Activated CD8-positive, alpha-beta memory T cell treated with anti-CD3 and anti-CD28 coated beads, Interleukin-2, amount 10 ng/mL, durations not matched to agents 7 days and 5 days (primary cell): ENCODE data around the gene CACNA2D4. TPM values are rescaled to one million over a fixed set of nuclear protein-coding genes. Genes with fewer than 3 reads are reported as not detected.

Source experiments
- ATAC-seq: fragments of 150-1000 bp; cut with Tn5 transposase; one replicate; pipeline ENCODE4 v1.10.0; 2021; ENCODE audit warnings: moderate library complexity
- CTCF ChIA-PET: fragments of 350-600 bp; sonication (Branson Sonifier 250); formaldehyde crosslinking; loops from one replicate; lab custom pipeline; 2021; ENCODE audit warnings: antibody characterized with exemption; lab: Charles Lee
- DNase-seq: peaks from one replicate; pipeline ENCODE4 v3.0.0-alpha.2; 2020
- H3K27ac Mint-ChIP-seq: one replicate; pipeline ENCODE4 v1.8.0; 2021; ENCODE audit warnings: mild to moderate bottlenecking, mixed read lengths
- H3K27me3 Mint-ChIP-seq: one replicate; pipeline ENCODE4 v1.8.0; 2021; ENCODE audit warnings: mixed read lengths
- H3K36me3 Mint-ChIP-seq: one replicate; pipeline ENCODE4 v1.8.0; 2021; ENCODE audit warnings: mild to moderate bottlenecking, mixed read lengths
- H3K4me1 Mint-ChIP-seq: one replicate; pipeline ENCODE4 v1.8.0; 2021; ENCODE audit warnings: mixed read lengths
- H3K4me3 Mint-ChIP-seq: one replicate; pipeline ENCODE4 v1.8.0; 2021; ENCODE audit warnings: mild to moderate bottlenecking, moderate library complexity, mixed read lengths
- H3K9me3 Mint-ChIP-seq: one replicate; pipeline ENCODE4 v1.8.0; 2022; ENCODE audit warnings: low read depth, mixed read lengths
- total RNA-seq, 2 experiments: library from RNA; stranded (reverse); gene quantifications; one replicate each; pipeline ENCODE4 v1.2.3, GENCODE V29; 2021

The CACNA2D4 gene
- total RNA-seq, 2 experiments from 2014 or later, result 5.9 to 8.2 TPM

GRCh38 chr12:1920971-1921370, 2.5 kb upstream of the CACNA2D4 start:
- CTCF ChIA-PET, result interaction anchor here (0.6 to 2.4 kb wide), 3 partner anchors 19 to 130 kb away, joined by 3 to 12 read pairs (median 3); no protein-coding TSS in a partner anchor
- DNase-seq, result peak; percentile 34
- no peak for ATAC-seq
- H3K4me3 Mint-ChIP-seq, result no peak overlapping the region
- H3K27ac Mint-ChIP-seq, result no peak overlapping the region
- no peaks in the 10 kb centered on the region for H3K9me3 Mint-ChIP-seq
- H3K36me3 Mint-ChIP-seq, result no peaks in the 10 kb centered on the region
- peaks cover 15% of the 10 kb centered on the region for H3K27me3 Mint-ChIP-seq
- peaks cover 12% of the 10 kb centered on the region for H3K4me1 Mint-ChIP-seq

- H3K4me3 Mint-ChIP-seq, result no peak overlapping the region
- DNase-seq (peak; percentile 38), ATAC-seq (no peak)
- H3K9me3 Mint-ChIP-seq, result no peaks in the 10 kb centered on the region
- peaks cover 17% of the 10 kb centered on the region for H3K4me1 Mint-ChIP-seq
- CTCF ChIA-PET, result interaction anchor here (0.9 to 2.4 kb wide), 2 partner anchors 19 to 125 kb away, joined by 3 to 12 read pairs; no protein-coding TSS in a partner anchor
- H3K27ac Mint-ChIP-seq, result no peak overlapping the region
- H3K27me3 Mint-ChIP-seq, result peaks cover 15% of the 10 kb centered on the region
- H3K36me3 Mint-ChIP-seq, result no peaks in the 10 kb centered on the region
Observed at GRCh38 chr12:1920436-1920835, 2.0 kb upstream of the CACNA2D4 start.

GRCh38 chr12:1919763-1920162, 1.3 kb upstream of the CACNA2D4 start:
- H3K27me3 Mint-ChIP-seq, result peaks cover 15% of the 10 kb centered on the region
- H3K9me3 Mint-ChIP-seq, result no peaks in the 10 kb centered on the region
- CTCF ChIA-PET, result interaction anchor here (2.4 kb wide), 1 partner anchor 20 kb away, joined by 12 read pairs; no protein-coding TSS in a partner anchor
- no peak overlapping the region for H3K27ac Mint-ChIP-seq
- peaks cover 19% of the 10 kb centered on the region for H3K4me1 Mint-ChIP-seq
- no peak overlapping the region for H3K4me3 Mint-ChIP-seq
- no peaks in the 10 kb centered on the region for H3K36me3 Mint-ChIP-seq
- no peak for ATAC-seq
- DNase-seq, result no peak

- H3K9me3 Mint-ChIP-seq, result no peaks in the 10 kb centered on the region
- no peaks in the 10 kb centered on the region for H3K36me3 Mint-ChIP-seq
- peaks cover 17% of the 10 kb centered on the region for H3K4me1 Mint-ChIP-seq
- CTCF ChIA-PET, result no interaction called here
- H3K4me3 Mint-ChIP-seq, result no peak overlapping the region
- no peak overlapping the region for H3K27ac Mint-ChIP-seq
- H3K27me3 Mint-ChIP-seq, result peaks cover 15% of the 10 kb centered on the region
- DNase-seq (peak; percentile 39), ATAC-seq (no peak)
Observed at GRCh38 chr12:1919284-1919683, 832 bp upstream of the CACNA2D4 start.

- ATAC-seq (no peak), DNase-seq (peak; percentile 31)
- H3K36me3 Mint-ChIP-seq, result no peaks in the 10 kb centered on the region
- H3K27me3 Mint-ChIP-seq, result peaks cover 15% of the 10 kb centered on the region
- H3K9me3 Mint-ChIP-seq, result no peaks in the 10 kb centered on the region
- H3K4me3 Mint-ChIP-seq, result no peak overlapping the region
- no peak overlapping the region for H3K27ac Mint-ChIP-seq
- peaks cover 17% of the 10 kb centered on the region for H3K4me1 Mint-ChIP-seq
- CTCF ChIA-PET, result no interaction called here
Observed at GRCh38 chr12:1918884-1919236, 408 bp upstream of the CACNA2D4 start.

- no peak overlapping the region for H3K27ac Mint-ChIP-seq
- CTCF ChIA-PET, result no interaction called here
- peaks cover 17% of the 10 kb centered on the region for H3K4me1 Mint-ChIP-seq
- H3K9me3 Mint-ChIP-seq, result no peaks in the 10 kb centered on the region
- H3K4me3 Mint-ChIP-seq, result no peak overlapping the region
- H3K27me3 Mint-ChIP-seq, result peaks cover 15% of the 10 kb centered on the region
- DNase-seq (peak; percentile 34), ATAC-seq (no peak)
- no peaks in the 10 kb centered on the region for H3K36me3 Mint-ChIP-seq
Observed at GRCh38 chr12:1917172-1918070, 1.0 kb downstream of the CACNA2D4 start.

- no peak overlapping the region for H3K4me3 Mint-ChIP-seq
- peaks cover 15% of the 10 kb centered on the region for H3K27me3 Mint-ChIP-seq
- ATAC-seq (no peak), DNase-seq (peak; percentile 28)
- CTCF ChIA-PET, result interaction anchor here (1.0 to 1.8 kb wide), 5 partner anchors 23 to 126 kb away, joined by 3 to 7 read pairs (median 4); no protein-coding TSS in a partner anchor
- peaks cover 17% of the 10 kb centered on the region for H3K4me1 Mint-ChIP-seq
- no peaks in the 10 kb centered on the region for H3K36me3 Mint-ChIP-seq
- peak overlapping the region; percentile 77 for H3K27ac Mint-ChIP-seq
- H3K9me3 Mint-ChIP-seq, result no peaks in the 10 kb centered on the region
Observed at GRCh38 chr12:1916371-1917171, 1.9 kb downstream of the CACNA2D4 start.

- Mint-ChIP-seq H3K27me3 (peaks cover 6% of the 10 kb centered on the region), H3K4me3 (no peak overlapping the region), H3K36me3 (no peaks in the 10 kb centered on the region), H3K27ac (peak overlapping the region; percentile 77), H3K9me3 (no peaks in the 10 kb centered on the region), H3K4me1 (peaks cover 17% of the 10 kb centered on the region)
- DNase-seq (peak; percentile 79), ATAC-seq (peak; percentile 91)
- CTCF ChIA-PET, result interaction anchor here (1.0 to 1.8 kb wide), 5 partner anchors 24 to 124 kb away, joined by 3 to 7 read pairs (median 4); no protein-coding TSS in a partner anchor
Observed at GRCh38 chr12:1915082-1915968, 3.1 kb downstream of the CACNA2D4 start.

- CTCF ChIA-PET, result interaction anchor here (0.7 to 1.8 kb wide), 4 partner anchors 10 to 123 kb away, joined by 4 to 7 read pairs (median 4); no protein-coding TSS in a partner anchor
- Mint-ChIP-seq H3K9me3 (no peaks in the 10 kb centered on the region), H3K36me3 (no peaks in the 10 kb centered on the region), H3K27me3 (peaks cover 2% of the 10 kb centered on the region), H3K4me3 (no peak overlapping the region), H3K4me1 (peaks cover 17% of the 10 kb centered on the region), H3K27ac (no peak overlapping the region)
- no peak for ATAC-seq
- DNase-seq, result peak; percentile 30
Observed at GRCh38 chr12:1914114-1914911, 4.1 kb downstream of the CACNA2D4 start.

GRCh38 chr12:1913377-1914113, 4.9 kb downstream of the CACNA2D4 start:
- Mint-ChIP-seq H3K4me1 (peaks cover 17% of the 10 kb centered on the region), H3K27me3 (no peaks in the 10 kb centered on the region), H3K27ac (no peak overlapping the region), H3K4me3 (no peak overlapping the region), H3K9me3 (no peaks in the 10 kb centered on the region), H3K36me3 (peaks cover 2% of the 10 kb centered on the region)
- DNase-seq, result peak; percentile 38
- CTCF ChIA-PET, result interaction anchor here (0.7 to 1.6 kb wide), 2 partner anchors 9 to 26 kb away, joined by 4 read pairs; no protein-coding TSS in a partner anchor
- no peak for ATAC-seq

GRCh38 chr12:1912580-1913376, 5.7 kb downstream of the CACNA2D4 start:
- peaks cover 1% of the 10 kb centered on the region for H3K9me3 Mint-ChIP-seq
- H3K4me3 Mint-ChIP-seq, result no peak overlapping the region
- peaks cover 1% of the 10 kb centered on the region for H3K27me3 Mint-ChIP-seq
- peaks cover 18% of the 10 kb centered on the region for H3K4me1 Mint-ChIP-seq
- CTCF ChIA-PET, result interaction anchor here (1.6 kb wide), 1 partner anchor 8 kb away, joined by 4 read pairs; no protein-coding TSS in a partner anchor
- peak; percentile 35 for DNase-seq
- peaks cover 2% of the 10 kb centered on the region for H3K36me3 Mint-ChIP-seq
- no peak overlapping the region for H3K27ac Mint-ChIP-seq
- ATAC-seq, result no peak
